Retinal pigment epithelial cell (primary cell): ENCODE results near the gene RABEP2.
A peak's percentile ranks its signal among the peaks of the same experiment; 100 is the strongest.
"Not testable (repeated sequence)": the region's sequence is repeated elsewhere in the genome, so short reads cannot be mapped to it uniquely, and the experiment has no call there.

Experiments used
- DNase-seq: peaks from one replicate; pipeline ENCODE4 v3.0.0-alpha.2; 2010; ENCODE audit warnings: low read depth
- H3K4me3 ChIP-seq: 2 replicates; pipeline ENCODE4 v1.5.1; 2011; ENCODE audit warnings: mild to moderate bottlenecking, low read length, control low read depth, moderate library complexity
- CTCF ChIP-seq: conservative IDR thresholded peaks from 2 replicates; pipeline ENCODE4 v1.5.1; 2011; ENCODE audit warnings: low read depth, low read length, control low read depth, inconsistent platforms

RABEP2 gene, protein sequence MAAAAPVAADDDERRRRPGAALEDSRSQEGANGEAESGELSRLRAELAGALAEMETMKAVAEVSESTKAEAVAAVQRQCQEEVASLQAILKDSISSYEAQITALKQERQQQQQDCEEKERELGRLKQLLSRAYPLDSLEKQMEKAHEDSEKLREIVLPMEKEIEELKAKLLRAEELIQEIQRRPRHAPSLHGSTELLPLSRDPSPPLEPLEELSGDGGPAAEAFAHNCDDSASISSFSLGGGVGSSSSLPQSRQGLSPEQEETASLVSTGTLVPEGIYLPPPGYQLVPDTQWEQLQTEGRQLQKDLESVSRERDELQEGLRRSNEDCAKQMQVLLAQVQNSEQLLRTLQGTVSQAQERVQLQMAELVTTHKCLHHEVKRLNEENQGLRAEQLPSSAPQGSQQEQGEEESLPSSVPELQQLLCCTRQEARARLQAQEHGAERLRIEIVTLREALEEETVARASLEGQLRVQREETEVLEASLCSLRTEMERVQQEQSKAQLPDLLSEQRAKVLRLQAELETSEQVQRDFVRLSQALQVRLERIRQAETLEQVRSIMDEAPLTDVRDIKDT

DNA sequence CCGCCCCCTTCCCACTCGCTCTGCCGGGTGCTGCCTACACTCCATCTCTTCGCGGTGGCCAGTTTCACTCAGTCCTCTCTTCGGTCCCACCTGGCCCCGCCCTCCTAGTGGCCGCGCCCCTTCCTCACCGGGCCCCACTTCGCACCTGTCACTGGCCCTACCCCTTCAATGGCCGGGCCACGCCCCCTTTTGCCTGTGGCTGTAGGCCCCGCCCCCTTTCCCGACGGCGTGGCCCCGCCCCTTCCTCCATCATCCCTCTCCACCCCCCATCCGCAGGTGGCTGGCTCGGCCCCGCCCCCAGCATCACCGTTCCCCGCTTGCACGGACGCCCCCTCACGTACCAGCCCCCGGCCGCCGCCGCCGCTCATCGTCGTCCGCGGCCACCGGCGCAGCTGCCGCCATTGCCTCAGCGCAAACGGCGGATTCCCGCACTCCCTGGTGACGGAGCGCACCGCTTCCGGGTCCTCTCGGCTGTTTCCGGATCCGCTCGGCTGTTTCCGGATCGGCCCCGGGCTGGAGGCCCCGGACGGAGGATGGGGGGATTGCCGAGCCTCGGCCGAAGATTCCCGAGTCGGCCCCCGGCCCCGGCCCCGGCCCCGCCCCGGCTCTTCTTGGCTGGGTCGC lies at the start of gene RABEP2:
TSS of gene RABEP2 (minus strand) at position 477 of the 624 bp plus-strand sequence. CDS start at position 402, 75 bp downstream.
- no peak for DNase-seq
- TF ChIP-seq CTCF: no peak

GRCh38 chr16:28974437-28975157 lies 49.6 kb upstream of the RABEP2 start, which contains the start of gene SPNS1:
Gene SPNS1, plus strand, starts transcription at chr16:28974778. Its CDS starts 374 bp downstream, at chr16:28975152.
- H3K4me3 ChIP-seq: peak within 1 kb of the TSS; percentile 93
- no peak for TF ChIP-seq CTCF
- DNase-seq: peak; percentile 89

More for the DNA sequence above, at the start of gene RABEP2:
- peak within 1 kb of the TSS; percentile 76 for H3K4me3 ChIP-seq

GRCh38 chr16:28974007-28974436 lies 49.0 kb upstream of the RABEP2 start:
- peak; percentile 34 for DNase-seq
- H3K4me3 ChIP-seq: peak overlapping the region; percentile 93
- TF ChIP-seq CTCF: peak; percentile 87

DNA sequence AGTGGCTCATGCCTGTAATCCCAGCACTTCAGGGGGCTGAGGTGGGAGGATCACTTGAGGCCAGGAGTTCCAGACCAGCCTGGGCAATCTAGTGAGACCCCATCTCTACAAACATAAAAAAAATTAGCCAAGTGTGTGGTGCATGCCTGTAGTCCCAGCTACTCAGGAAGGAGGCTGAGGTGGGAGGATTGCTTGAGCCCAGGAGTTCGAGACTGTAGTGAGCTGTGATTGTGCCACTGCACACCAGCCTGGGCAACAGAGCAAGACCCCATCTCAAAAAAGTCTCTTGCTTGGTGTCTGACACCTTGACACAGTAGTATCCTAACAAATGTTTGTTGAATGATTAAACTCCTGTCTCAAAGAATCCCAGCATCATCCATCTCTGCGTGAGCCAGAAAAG lies 44.7 kb upstream of the RABEP2 start:
- DNase-seq, H3K4me3 ChIP-seq: not testable (repeated sequence)

DNA sequence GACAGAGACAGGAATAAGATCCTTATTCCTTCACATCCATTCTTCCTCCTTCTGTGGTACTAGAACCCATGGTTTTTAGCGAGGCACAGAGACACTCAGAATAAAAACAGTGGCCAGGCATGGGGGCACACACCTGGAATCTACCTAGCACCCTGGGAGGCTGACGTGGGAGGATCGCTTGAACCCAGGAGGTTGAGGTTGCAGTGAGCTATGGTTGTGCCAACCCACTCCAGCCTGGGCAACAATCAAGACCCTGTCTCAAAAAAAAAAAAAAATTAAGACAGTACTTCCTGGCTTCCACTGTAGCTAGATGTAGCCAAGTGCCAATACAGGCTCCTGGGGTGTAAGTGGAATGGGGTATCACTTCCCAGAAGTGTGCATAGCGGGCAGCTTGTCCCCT lies 42.1 kb upstream of the RABEP2 start:
- DNase-seq: no peak
- TF ChIP-seq CTCF: no peak
- no peak overlapping the region for H3K4me3 ChIP-seq

GRCh38 chr16:28964496-28964895 lies 39.5 kb upstream of the RABEP2 start:
- H3K4me3 ChIP-seq: no peak overlapping the region
- no peak for TF ChIP-seq CTCF
- DNase-seq: no peak

DNA sequence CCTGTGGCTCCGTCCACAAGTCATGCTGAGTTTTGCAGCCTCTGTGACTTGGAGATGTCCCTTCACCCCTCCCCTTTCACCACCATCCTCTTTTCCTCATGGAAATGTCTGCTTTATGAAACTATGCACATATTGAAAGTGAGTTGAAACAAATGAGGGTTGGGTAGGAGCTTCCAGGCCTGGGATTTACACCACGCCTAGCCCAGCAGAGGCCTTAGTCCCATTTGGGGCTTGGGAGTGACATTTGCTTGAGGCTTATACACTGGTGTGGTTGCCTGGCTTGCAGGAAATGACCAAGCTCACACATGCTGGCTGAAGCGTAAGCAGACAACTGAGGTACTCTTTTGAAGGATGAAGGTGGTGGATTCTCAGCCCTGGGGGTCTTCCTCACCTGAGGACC lies 39.0 kb upstream of the RABEP2 start:
- no peak for DNase-seq
- no peak overlapping the region for H3K4me3 ChIP-seq
- no peak for TF ChIP-seq CTCF
